Keratinocyte (primary cell): ENCODE measurements around the gene SYT2. TPM values are rescaled to one million over a fixed set of nuclear protein-coding genes. Genes with fewer than 3 reads are reported as not detected.

Source experiments
- DNase-seq: peaks from one replicate; pipeline ENCODE4 v3.0.0-alpha.2; 2011; ENCODE audit warnings: low read depth, missing footprints, low spot score
- FAIRE-seq: peaks from 2 replicates; lab custom pipeline; 2011; peaks lifted over from hg19 to GRCh38; lab: Jason Lieb, UNC
- H2AFZ ChIP-seq: 2 replicates; pipeline ENCODE4 v1.6.0; 2012; ENCODE audit warnings: low read length, control low read depth, inconsistent platforms; ENCODE audit not compliant: control insufficient read depth
- H3K27ac ChIP-seq: 2 replicates; pipeline ENCODE4 v1.5.1; 2011; ENCODE audit warnings: low read length; ENCODE audit not compliant: control insufficient read depth, insufficient read depth
- H3K27me3 ChIP-seq: 3 replicates; pipeline ENCODE4 v1.6.0; 2011; ENCODE audit warnings: low read length; ENCODE audit not compliant: control insufficient read depth, insufficient read depth; ENCODE audit errors: extremely low read depth
- H3K36me3 ChIP-seq, 2 experiments: 2 replicates in 1 of 2; 3 replicates in 1 of 2; pipeline ENCODE4 v1.5.1; 2011; ENCODE audit warnings: low read length in 2 of 2, mild to moderate bottlenecking in 1 of 2; ENCODE audit not compliant: control insufficient read depth in 2 of 2, insufficient read depth in 2 of 2; ENCODE audit errors: extremely low read depth in 1 of 2
- H3K4me1 ChIP-seq: 3 replicates; pipeline ENCODE4 v1.5.1; 2011; ENCODE audit warnings: low read length; ENCODE audit not compliant: control insufficient read depth, insufficient read depth; ENCODE audit errors: extremely low read depth
- H3K4me2 ChIP-seq: 3 replicates; pipeline ENCODE4 v1.6.0; 2011; ENCODE audit warnings: low read depth, low read length; ENCODE audit not compliant: control insufficient read depth, insufficient read depth; ENCODE audit errors: extremely low read depth
- H3K4me3 ChIP-seq, 3 experiments: fragments of 200-600 bp in 1 of 3; sonication (generic) in 1 of 3; 2 replicates in 2 of 3; 3 replicates in 1 of 3; pipeline ENCODE4 v1.5.1; 2011 to 2016; ENCODE audit warnings: low read length in 3 of 3, mild to moderate bottlenecking in 3 of 3, control low read depth in 2 of 3, inconsistent platforms in 1 of 3, low read depth in 1 of 3, mixed read lengths in 1 of 3, mixed run types in 1 of 3, moderate library complexity in 1 of 3; ENCODE audit not compliant: control insufficient read depth in 2 of 3, insufficient read depth in 2 of 3; ENCODE audit errors: extremely low read depth in 1 of 3
- H3K79me2 ChIP-seq: 2 replicates; pipeline ENCODE4 v1.6.0; 2012; ENCODE audit warnings: low read length; ENCODE audit not compliant: control insufficient read depth, insufficient read depth
- H3K9ac ChIP-seq: 3 replicates; pipeline ENCODE4 v1.6.0; 2011; ENCODE audit warnings: low read length; ENCODE audit not compliant: control insufficient read depth, insufficient read depth; ENCODE audit errors: extremely low read depth
- H3K9me1 ChIP-seq: 3 replicates; pipeline ENCODE4 v1.6.0; 2011; ENCODE audit warnings: low read length; ENCODE audit not compliant: control insufficient read depth, insufficient read depth; ENCODE audit errors: extremely low read depth
- H3K9me3 ChIP-seq: 2 replicates; pipeline ENCODE4 v1.5.1; 2012; ENCODE audit warnings: low read depth, low read length; ENCODE audit not compliant: control insufficient read depth
- H4K20me1 ChIP-seq: 3 replicates; pipeline ENCODE4 v1.6.0; 2011; ENCODE audit warnings: low read length; ENCODE audit not compliant: control insufficient read depth, insufficient read depth; ENCODE audit errors: extremely low read depth
- EZH2 ChIP-seq: IDR thresholded peaks from one replicate; pipeline ENCODE4 v1.6.1; 2012; ENCODE audit warnings: inconsistent platforms, mild to moderate bottlenecking, low read length, moderate library complexity
- dilution Hi-C: fragments of 300-500 bp; cut with MboI; formaldehyde crosslinking; loops from one replicate; pipeline ENCODE4 v1.7.0; 2020; ENCODE audit warnings: low sequenced_read_pairs; ENCODE audit not compliant: extremely low pct_ligation_motif_present
- polyA plus RNA-seq, 5 experiments: library from polyadenylated mRNA; depleted of rRNA in 3 of 5; stranded (reverse) in 3 of 5; stranded (forward) in 1 of 5; unstranded in 1 of 5; fragments of >200 nt; gene quantifications; 1 replicate in 1 of 5; 2 replicates in 3 of 5; 3 replicates in 1 of 5; pipeline versions ENCODE4 v1.2.1 to v1.2.3, GENCODE V29; 2011 to 2012; ENCODE audit warnings: missing spikeins in 2 of 5, low read depth in 1 of 5, low replicate concordance in 1 of 5
- TF ChIP-seq, protein P1 (sequence below), 3 experiments: IDR thresholded peaks in 1 of 3; conservative IDR thresholded peaks in 1 of 3; optimal IDR thresholded peaks in 1 of 3; 2 replicates in 2 of 3; 3 replicates in 1 of 3; pipeline versions ENCODE3 to v1.5.1; 2011; ENCODE audit warnings: low read length in 3 of 3, mild to moderate bottlenecking in 3 of 3, moderate library complexity in 2 of 3, control low read depth in 1 of 3, inconsistent platforms in 1 of 3; ENCODE audit not compliant: insufficient read depth in 2 of 3; ENCODE audit errors: extremely low read depth in 1 of 3

The SYT2 gene
- polyA plus RNA-seq, 1 donor (not counting 4 experiments of a cell fraction or from before 2014, with no cell fraction given) = not detected

DNA sequence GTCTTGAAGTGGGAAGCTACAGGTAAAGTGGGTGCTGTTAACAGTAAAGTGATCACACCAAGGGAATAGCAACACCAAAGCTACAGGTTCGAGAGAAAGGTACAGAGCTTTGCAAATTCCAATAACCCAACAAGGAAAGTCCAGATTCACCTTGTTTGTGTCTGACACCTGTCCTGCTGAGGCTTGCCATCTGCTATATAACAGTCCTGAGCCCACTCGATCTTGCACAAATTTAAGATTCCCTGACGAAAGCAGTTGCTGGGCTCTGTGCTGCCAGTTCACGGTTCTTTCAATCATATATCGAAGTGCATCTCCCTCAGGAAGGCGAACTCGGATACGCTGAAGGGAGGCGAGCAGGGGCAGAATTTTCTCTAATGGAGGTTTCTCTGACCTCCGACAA, 23.0 kb upstream of the SYT2 start:
- no peak overlapping the region for H3K27ac ChIP-seq
- peaks cover 45 to 47% of the 10 kb centered on the region in 2 experiments for H3K36me3 ChIP-seq
- H3K9me1 ChIP-seq = no peaks in the 10 kb centered on the region
- H3K4me2 ChIP-seq = no peak overlapping the region
- TF ChIP-seq, protein P1, sequence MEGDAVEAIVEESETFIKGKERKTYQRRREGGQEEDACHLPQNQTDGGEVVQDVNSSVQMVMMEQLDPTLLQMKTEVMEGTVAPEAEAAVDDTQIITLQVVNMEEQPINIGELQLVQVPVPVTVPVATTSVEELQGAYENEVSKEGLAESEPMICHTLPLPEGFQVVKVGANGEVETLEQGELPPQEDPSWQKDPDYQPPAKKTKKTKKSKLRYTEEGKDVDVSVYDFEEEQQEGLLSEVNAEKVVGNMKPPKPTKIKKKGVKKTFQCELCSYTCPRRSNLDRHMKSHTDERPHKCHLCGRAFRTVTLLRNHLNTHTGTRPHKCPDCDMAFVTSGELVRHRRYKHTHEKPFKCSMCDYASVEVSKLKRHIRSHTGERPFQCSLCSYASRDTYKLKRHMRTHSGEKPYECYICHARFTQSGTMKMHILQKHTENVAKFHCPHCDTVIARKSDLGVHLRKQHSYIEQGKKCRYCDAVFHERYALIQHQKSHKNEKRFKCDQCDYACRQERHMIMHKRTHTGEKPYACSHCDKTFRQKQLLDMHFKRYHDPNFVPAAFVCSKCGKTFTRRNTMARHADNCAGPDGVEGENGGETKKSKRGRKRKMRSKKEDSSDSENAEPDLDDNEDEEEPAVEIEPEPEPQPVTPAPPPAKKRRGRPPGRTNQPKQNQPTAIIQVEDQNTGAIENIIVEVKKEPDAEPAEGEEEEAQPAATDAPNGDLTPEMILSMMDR (optimal IDR thresholded peaks at IDR 0.05 in 1 of 3, IDR thresholded peaks at IDR 0.05 in 1 of 3, conservative IDR thresholded peaks at IDR 0.05 in 1 of 3; ENCODE audit: extremely low read depth in 1 of 3, insufficient read depth in 2 of 3, low read length in 3 of 3) = no peak
- TF ChIP-seq EZH2 = no peak
- FAIRE-seq (no peak), DNase-seq (no peak)
- no peak overlapping the region for H2AFZ ChIP-seq
- H3K4me3 ChIP-seq = no peak overlapping the region
- no peak overlapping the region for H3K9ac ChIP-seq
- no peaks in the 10 kb centered on the region for H3K4me1 ChIP-seq
- H3K27me3 ChIP-seq = no peaks in the 10 kb centered on the region
- no peaks in the 10 kb centered on the region for H4K20me1 ChIP-seq
- dilution Hi-C loops = no loop called here
- H3K79me2 ChIP-seq = no peaks in the 10 kb centered on the region
- no peaks in the 10 kb centered on the region for H3K9me3 ChIP-seq

DNA sequence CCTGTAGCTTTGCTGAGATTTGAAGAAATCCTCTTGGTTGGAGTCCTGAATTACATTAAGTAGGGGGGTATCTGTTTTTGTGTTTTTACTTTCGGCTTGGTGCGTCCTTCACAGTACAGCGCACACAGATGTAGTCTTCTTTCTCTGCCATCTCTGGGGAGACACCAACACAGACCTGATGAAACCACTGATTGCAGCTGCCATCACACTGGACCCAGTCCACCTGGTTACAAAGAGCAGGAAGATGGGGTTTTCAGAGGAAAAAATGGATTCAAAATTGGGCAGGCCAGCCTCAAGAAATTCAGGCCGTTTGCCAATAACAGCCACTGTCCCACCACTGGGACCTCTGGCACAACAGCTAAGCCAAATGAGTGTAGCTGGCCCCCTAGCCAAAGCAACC, 18.7 kb upstream of the SYT2 start:
- H4K20me1 ChIP-seq = no peaks in the 10 kb centered on the region
- FAIRE-seq = no peak
- H3K36me3 ChIP-seq = peaks cover 45 to 48% of the 10 kb centered on the region in 2 experiments

More for the DNA sequence above, 18.7 kb upstream of the SYT2 start:
- Histone ChIP-seq H3K4me3 (no peak overlapping the region), H2AFZ (no peak overlapping the region), H3K9ac (no peak overlapping the region), H3K79me2 (no peaks in the 10 kb centered on the region), H3K9me3 (no peaks in the 10 kb centered on the region), H3K4me1 (no peaks in the 10 kb centered on the region), H3K27ac (no peak overlapping the region), H3K9me1 (no peaks in the 10 kb centered on the region), H3K4me2 (no peak overlapping the region), H3K27me3 (no peaks in the 10 kb centered on the region)
- no peak for DNase-seq
- dilution Hi-C loops = no loop called here
- no peak for TF ChIP-seq EZH2
- TF ChIP-seq, protein P1 (optimal IDR thresholded peaks at IDR 0.05 in 1 of 3, IDR thresholded peaks at IDR 0.05 in 1 of 3, conservative IDR thresholded peaks at IDR 0.05 in 1 of 3; ENCODE audit: extremely low read depth in 1 of 3, insufficient read depth in 2 of 3, low read length in 3 of 3) = no peak
